Tibial artery (tissue), 4 donors: ENCODE results near the gene LGR6.

Experiments used
- DNase-seq, 2 donors: peaks; one replicate each; pipeline ENCODE4 v3.0.0-alpha.2; 2019
- H3K27ac ChIP-seq, 2 donors: fragments of 200-600 bp; sonication (generic) in 1 of 2; 1 replicate in 1 of 2; 2 replicates in 1 of 2; pipeline ENCODE4 v1.5.1; 2018 to 2019; ENCODE audit warnings: mild to moderate bottlenecking in 1 of 2
- H3K27me3 ChIP-seq, 2 donors: fragments of 200-600 bp; sonication (generic) in 1 of 2; one replicate each; pipeline versions ENCODE4 v1.5.1 to v1.6.0; 2016 to 2019
- H3K36me3 ChIP-seq, 3 donors: fragments of 200-600 bp; sonication (generic) in 2 of 3; one replicate each; pipeline ENCODE4 v1.5.1; 2016 to 2019; ENCODE audit warnings: mild to moderate bottlenecking in 2 of 3
- H3K4me1 ChIP-seq, 4 donors: fragments of 200-600 bp; sonication (generic) in 2 of 4; 1 replicate in 3 of 4; 2 replicates in 1 of 4; pipeline ENCODE4 v1.5.1; 2016 to 2019
- H3K4me3 ChIP-seq, 2 donors: fragments of 200-600 bp; sonication (generic) in 1 of 2; 1 replicate in 1 of 2; 2 replicates in 1 of 2; pipeline ENCODE4 v1.5.1; 2018 to 2019; ENCODE audit warnings: mild to moderate bottlenecking in 2 of 2
- H3K9me3 ChIP-seq, 3 donors: fragments of 200-600 bp; sonication (generic) in 1 of 3; one replicate each; pipeline ENCODE4 v1.5.1; 2016 to 2019
- intact Hi-C: fragments of 100-400 bp; cut with DNase I; formaldehyde crosslinking; loops from one replicate; pipeline ENCODE4 v1.15.0; 2023; ENCODE audit warnings: low total_unique reads
- TF ChIP-seq, protein P1 (sequence below), 2 experiments: fragments of 200-600 bp in 1 of 2; fragments of 450-650 bp in 1 of 2; IDR thresholded peaks; one replicate each; pipeline ENCODE4 v1.5.1; 2017 to 2019; ENCODE audit warnings: antibody characterized with exemption in 2 of 2, mild to moderate bottlenecking in 1 of 2, moderate library complexity in 1 of 2

Gene LGR6

DNA sequence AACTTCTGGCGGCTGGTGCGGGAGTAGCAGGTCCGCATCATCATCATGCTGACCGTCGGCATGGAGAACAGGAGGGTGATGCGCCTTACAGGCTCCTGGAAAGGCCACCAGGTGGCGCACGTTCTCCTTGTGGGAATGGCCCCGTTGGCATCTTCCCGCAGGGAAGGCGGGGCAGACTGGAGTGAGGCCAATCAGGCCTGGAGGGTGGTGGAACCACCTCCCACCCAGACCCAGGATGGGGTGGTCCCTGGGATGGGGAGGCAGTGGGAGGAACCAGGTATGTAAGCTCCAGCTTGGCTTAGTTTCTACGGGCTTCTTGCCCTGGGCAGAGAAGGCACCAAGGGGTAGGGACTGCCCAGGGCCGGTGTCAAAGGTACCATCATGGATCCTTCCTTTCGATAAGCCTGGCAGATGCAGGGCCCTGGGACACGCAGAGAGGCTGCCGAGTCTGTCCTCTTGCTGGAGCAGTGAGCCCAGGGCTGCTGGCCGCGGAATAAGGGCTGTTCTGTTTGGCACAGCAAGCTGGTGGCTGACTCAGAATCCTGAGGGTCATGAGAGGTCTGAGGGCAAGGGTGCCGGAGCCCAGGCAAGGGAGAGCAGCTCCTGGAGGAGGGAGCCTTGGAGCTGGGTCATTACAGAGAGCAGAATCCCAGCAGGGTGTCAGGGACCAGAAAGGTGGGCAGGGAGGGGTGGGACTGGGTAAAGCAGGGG, 8.7 kb upstream of the LGR6 start:
- peak; percentile 69 to 84 for DNase-seq
- peaks cover 0 to 32% of the 10 kb centered on the region in 2 donors for H3K27me3 ChIP-seq
- intact Hi-C loops: loop anchor here (10.0 kb wide), 1 partner anchor 530 kb away; the partner anchor contains the start of gene SYT2

DNA sequence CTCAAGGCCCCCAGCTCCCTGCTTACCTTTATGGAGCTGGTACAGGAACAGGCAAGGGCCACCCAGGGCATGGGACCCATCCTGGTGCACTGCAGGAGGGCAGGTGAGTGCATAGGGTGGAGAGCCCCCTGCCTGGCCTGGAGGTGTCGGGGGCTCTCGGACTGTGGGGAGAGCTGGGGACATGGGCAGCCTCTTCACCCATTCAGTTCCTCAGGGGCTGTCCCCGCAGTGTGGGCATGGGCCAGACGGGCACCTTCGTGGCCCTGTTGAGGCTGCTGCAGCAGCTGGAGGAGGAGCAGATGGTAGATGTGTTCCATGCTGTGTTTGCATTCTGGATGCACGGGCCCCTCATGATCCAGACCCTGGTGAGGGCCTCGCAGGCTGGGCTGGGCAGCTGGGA, 7.3 kb upstream of the LGR6 start:
- TF ChIP-seq, protein P1, sequence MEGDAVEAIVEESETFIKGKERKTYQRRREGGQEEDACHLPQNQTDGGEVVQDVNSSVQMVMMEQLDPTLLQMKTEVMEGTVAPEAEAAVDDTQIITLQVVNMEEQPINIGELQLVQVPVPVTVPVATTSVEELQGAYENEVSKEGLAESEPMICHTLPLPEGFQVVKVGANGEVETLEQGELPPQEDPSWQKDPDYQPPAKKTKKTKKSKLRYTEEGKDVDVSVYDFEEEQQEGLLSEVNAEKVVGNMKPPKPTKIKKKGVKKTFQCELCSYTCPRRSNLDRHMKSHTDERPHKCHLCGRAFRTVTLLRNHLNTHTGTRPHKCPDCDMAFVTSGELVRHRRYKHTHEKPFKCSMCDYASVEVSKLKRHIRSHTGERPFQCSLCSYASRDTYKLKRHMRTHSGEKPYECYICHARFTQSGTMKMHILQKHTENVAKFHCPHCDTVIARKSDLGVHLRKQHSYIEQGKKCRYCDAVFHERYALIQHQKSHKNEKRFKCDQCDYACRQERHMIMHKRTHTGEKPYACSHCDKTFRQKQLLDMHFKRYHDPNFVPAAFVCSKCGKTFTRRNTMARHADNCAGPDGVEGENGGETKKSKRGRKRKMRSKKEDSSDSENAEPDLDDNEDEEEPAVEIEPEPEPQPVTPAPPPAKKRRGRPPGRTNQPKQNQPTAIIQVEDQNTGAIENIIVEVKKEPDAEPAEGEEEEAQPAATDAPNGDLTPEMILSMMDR (IDR thresholded peaks at IDR 0.05): no peak
- Histone ChIP-seq H3K27ac (no peak overlapping the region), H3K36me3 (no peaks in the 10 kb centered on the region), H3K4me3 (no peak overlapping the region), H3K4me1 (peaks cover 0 to 11% (median 8%) of the 10 kb centered on the region in 4 donors), H3K9me3 (no peaks in the 10 kb centered on the region), H3K27me3 (peaks cover 0 to 28% of the 10 kb centered on the region in 2 donors)
- DNase-seq: no peak
- intact Hi-C loops: loop anchor here (10.0 kb wide), 1 partner anchor 528 kb away; the partner anchor contains the start of gene SYT2

More for the DNA sequence above, 8.7 kb upstream of the LGR6 start:
- TF ChIP-seq, protein P1 (IDR thresholded peaks at IDR 0.05): peak; percentile 81 to 90
- no peaks in the 10 kb centered on the region for H3K9me3 ChIP-seq
- no peak overlapping the region for H3K4me3 ChIP-seq
- H3K36me3 ChIP-seq: no peaks in the 10 kb centered on the region
- H3K4me1 ChIP-seq: peaks cover 0 to 11% (median 8%) of the 10 kb centered on the region in 4 donors
- H3K27ac ChIP-seq: no peak overlapping the region

DNA sequence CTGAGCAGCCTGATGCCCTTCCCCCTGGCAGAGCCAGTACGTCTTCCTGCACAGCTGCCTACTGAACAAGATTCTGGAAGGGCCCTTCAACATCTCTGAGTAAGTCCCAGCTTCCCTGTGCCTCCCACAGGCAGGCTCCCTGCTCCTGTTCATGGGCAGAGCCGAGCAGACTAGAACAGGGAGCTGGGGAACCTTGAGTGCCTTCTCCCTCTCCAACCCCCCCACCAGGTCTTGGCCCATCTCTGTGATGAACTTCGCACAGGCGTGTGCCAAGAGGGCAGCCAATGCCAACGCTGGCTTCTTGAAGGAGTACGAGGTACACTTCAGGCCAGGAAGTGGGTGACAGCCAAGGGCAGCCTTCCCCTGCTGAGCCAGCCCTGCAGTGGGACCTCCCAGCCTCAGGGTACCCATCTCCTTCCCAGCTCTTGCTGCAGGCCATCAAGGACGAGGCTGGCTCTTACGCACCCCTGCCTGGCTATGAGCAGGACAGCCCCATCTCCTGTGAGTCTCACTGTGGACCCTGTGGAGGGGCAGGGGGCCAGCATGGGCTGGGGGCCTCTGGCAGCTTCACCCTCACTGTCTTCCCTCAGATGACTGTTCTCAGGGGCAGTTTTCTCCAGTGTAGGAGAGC, 6.4 kb upstream of the LGR6 start:
- Histone ChIP-seq H3K36me3 (no peaks in the 10 kb centered on the region), H3K27ac (no peak overlapping the region), H3K27me3 (peaks cover 0 to 20% of the 10 kb centered on the region in 2 donors), H3K4me1 (peaks cover 0 to 11% (median 8%) of the 10 kb centered on the region in 4 donors), H3K4me3 (no peak overlapping the region), H3K9me3 (no peaks in the 10 kb centered on the region)
- DNase-seq: no peak
- TF ChIP-seq, protein P1 (IDR thresholded peaks at IDR 0.05): no peak
- intact Hi-C loops: loop anchor here (10.0 kb wide), 1 partner anchor 528 kb away; the partner anchor contains the start of gene SYT2

DNA sequence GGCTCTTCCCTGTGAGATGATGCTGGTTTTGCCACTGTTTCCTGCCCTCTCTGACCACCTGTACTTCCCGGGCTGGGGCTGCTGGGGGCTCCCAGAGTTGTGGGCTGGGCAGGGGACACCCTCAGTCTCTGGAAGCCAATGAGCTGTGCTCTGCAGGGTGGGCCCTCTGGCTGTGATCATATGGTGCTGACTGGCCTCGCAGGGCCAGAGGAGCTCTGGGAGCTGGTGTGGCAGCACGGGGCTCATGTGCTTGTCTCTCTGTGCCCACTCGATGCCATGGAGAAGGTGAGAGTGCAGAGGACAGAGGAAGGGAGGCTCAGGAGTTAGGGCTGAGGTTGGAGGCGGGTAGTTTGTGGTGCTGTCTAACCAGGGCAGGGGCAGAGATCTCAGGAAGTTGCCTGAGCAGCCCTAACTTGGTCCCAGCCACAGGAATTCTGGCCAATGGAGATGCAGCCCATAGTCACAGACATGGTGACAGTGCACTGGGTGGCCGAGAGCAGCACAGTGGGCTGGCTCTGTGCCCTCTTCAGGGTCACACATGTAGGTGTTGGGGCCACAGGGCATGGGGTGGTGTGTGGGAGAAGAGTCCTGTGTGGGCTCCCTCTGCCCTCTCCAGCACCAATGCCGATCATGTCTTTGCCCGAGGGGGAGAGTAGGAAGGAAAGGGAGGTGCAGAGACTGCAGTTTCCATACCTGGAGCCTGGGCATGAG, 5.7 kb upstream of the LGR6 start:
- TF ChIP-seq, protein P1 (IDR thresholded peaks at IDR 0.05): no peak
- Histone ChIP-seq H3K36me3 (no peaks in the 10 kb centered on the region), H3K27me3 (peaks cover 0 to 15% of the 10 kb centered on the region in 2 donors), H3K27ac (no peak overlapping the region), H3K4me1 (peaks cover 0 to 16% (median 11%) of the 10 kb centered on the region in 4 donors), H3K9me3 (no peaks in the 10 kb centered on the region), H3K4me3 (no peak overlapping the region)
- DNase-seq: no peak
- intact Hi-C loops: loop anchor here (2.0 to 10.0 kb wide), 2 partner anchors 129 to 527 kb away; partner anchors contain the start of gene SYT2

DNA sequence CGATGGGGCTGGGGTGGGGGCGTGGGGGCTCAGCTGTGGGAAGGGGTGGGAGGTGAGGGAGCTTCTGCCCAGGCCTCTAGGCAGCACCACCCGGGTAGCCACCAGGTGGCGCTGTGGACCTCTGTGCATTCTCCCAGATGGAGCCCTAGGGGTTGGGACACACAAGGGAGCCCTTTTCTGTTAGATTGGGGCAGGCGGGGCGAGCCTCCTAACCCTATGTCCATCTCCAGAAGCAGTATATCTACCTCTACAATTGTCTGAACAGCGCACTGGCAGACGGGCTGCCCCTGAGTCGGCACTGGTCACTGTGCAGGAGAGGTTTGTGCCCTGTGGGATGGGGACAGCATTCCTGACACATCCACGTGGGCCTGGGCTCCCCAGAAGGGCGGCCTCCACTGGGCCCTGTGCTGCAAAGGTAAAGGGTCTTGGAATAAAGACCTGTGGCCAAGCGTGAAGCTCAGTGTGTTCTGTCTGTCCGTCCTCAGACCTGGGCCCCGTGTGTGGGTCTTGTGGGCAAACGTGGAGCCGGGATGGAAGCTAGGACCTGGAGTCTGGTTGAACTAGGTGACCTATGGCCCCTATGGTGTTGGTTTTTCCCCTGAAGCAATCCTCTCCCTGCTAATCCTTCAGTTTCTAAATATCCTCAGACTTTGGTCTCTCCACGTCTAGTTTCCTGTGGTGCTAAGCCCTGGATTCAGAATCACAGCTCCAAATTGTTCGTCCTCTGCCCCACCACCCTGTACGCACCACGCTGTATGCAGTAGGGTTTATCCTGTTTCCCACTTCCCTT, 4.4 kb upstream of the LGR6 start:
- Histone ChIP-seq H3K27ac (no peak overlapping the region), H3K36me3 (no peaks in the 10 kb centered on the region), H3K27me3 (peaks cover 0 to 10% of the 10 kb centered on the region in 2 donors), H3K4me3 (no peak overlapping the region), H3K4me1 (peaks cover 0 to 25% (median 18%) of the 10 kb centered on the region in 4 donors), H3K9me3 (no peaks in the 10 kb centered on the region)
- peak; percentile 53 to 82 for DNase-seq
- TF ChIP-seq, protein P1 (IDR thresholded peaks at IDR 0.05): peak; percentile 73 to 87
- intact Hi-C loops: loop anchor here (2.0 to 10.0 kb wide), 2 partner anchors 128 to 526 kb away; partner anchors contain the start of gene SYT2
